Pulmonary artery endothelial cell (primary cell): ENCODE measurements around the gene SMARCA2. TPM values are rescaled to one million over a fixed set of nuclear protein-coding genes. Genes with fewer than 3 reads are reported as not detected.

Experiments used
- DNase-seq: peaks from one replicate; pipeline ENCODE4 v3.0.0-alpha.2; 2011; ENCODE audit warnings: low read depth, low spot score
- total RNA-seq: library from RNA; depleted of rRNA; stranded (reverse); fragments of >200 nt; gene quantifications from 2 replicates; pipeline ENCODE4 v1.2.3, GENCODE V29; 2014

SMARCA2 gene
- total RNA-seq, 1 donor from 2014 or later: 47.3 TPM

DNA sequence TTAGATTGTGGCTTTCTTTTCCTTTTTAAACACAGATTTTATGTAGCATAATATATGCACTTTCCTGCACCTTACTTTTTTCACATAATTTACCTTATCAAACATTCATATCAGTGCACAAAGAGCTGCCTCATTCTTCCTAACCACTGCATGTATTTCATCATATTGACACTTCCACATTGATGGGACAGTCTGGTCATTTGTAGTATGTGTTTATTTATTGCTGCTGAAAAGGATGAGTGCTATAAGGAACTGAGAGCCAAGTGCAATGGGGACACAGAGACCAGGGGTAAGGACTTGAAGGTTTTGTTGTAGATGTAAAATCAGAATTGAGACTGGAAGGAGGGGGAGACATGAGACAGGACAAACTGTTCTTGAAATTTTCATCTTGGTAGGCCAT lies 193.8 kb downstream of the SMARCA2 start:
- no peak for DNase-seq

DNA sequence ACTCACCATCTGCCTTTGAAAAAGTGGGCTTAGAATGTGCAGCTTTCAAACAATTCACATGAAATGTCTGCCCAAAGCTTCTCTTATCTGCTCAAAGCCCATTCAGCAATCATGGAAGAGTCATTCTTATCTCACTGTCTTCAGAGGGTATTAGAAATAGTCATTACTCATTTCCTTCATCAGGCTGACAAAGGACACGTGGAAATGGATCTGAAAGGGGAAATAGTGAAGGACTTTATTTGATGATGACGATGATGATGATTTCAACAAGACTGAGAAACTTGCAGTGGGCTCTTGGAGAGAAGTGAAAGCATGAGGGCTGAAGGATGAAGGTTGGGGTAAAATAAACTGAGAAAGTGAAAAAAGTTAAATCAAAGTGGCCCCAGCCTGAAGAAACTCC lies 194.3 kb downstream of the SMARCA2 start:
- DNase-seq: peak; percentile 1

DNA sequence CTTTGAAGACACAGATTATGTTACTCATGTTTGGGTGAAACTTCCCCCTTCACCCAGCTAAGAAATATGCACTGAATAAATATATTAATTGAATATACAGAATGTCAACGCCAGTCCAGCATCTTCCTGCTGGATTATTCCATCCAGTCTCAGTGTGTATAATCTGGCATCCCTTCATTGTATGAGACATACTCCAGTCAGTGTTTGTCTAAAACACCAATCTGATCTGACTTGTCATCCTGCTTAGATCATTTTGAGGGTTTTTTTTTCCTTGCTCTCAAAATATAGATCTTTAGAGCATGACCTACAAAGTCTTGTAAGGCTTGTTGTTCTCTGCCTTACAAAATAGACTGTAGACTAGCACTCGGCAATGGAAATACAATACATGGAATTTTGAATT lies 195.1 kb downstream of the SMARCA2 start:
- DNase-seq: no peak

DNA sequence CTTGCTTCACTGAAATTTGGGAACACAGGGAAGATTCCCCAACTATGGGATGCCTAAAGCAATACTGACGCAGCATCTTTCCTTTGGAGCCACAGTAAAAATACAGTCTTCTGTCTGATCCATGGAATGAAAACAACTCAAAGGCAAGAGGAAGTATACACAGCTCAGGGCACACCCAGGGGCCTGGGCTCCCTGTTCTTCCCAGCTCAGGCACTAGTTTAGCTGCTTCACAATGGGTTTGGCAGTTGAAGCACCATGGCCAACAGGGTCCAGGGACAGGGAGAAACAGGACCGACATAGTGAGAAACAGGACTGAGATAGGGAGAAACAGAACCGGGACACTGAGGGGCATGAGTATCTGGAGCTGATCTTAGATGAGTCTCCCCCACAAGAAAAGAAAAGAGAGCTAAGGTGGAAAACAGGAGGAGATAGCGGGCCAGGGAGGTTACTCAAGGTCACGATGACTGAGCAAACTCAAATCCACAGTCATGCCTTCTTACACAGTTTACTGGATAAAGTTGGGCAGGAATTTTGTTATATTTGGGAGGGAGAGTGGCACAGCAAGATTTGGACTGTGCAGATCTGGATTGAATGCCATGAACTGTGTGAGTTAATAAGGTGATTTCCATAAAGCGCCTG lies 198.8 kb downstream of the SMARCA2 start:
- no peak for DNase-seq

DNA sequence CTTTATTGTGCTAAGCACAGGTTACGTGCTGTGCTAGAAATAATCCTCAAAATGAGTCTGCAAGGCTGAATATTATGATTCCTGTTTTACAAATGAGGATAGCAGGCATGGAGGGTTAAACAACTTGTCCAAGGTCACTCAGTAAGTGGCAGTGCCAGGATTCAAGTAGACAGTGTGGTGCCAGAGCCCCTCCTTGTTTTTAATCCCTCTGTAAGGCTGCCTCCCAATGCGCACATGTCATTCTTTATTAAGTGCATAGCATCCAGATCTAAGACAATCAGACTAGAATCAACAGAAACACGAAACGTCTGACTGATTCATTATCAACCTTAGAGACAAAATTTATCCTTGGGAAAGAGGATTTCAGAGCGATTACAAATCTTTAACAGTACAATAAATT lies 199.6 kb downstream of the SMARCA2 start:
- DNase-seq: no peak

DNA sequence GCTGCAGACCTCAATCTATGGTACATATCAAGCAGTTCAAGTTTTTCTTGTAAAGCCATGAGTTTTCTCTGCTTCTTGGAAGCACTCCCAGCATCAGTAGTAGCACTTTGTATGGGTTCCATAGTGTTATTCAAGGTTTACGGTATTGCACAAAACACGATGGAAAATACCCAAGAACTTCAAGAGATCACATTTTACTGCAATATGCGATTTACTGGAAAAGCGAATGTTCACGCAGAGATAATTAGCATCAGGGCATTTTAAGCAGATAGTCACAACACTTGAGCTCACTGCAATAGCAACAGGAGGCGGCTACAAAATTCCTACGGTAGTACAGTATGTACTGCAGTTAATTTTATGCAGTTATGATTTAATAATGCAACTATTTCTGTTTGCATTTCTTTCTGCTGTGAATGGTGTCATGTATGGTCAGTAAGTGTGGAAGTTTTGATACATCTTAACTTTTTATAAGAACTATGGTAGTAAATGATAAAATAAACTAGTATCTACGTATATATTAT lies 200.8 kb downstream of the SMARCA2 start:
- no peak for DNase-seq

DNA sequence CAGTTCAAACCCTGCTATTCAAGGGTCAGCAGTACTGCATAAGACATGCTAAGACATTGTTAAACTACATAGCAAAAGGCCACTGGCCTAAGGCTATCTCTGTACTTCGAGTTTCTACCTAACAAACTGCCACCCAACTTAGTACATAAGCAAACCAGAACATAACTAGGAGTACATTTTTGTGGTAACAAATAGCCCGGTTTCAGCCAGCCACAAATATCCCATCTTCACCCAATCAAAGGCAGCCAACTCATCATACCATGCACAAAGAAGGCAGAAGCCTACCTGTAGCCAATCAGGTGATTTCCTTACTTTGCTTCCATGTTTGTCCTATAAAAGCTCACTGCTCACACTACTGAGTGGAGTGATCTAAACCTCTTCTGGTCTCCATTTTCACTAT lies 201.4 kb downstream of the SMARCA2 start:
- DNase-seq: no peak

DNA sequence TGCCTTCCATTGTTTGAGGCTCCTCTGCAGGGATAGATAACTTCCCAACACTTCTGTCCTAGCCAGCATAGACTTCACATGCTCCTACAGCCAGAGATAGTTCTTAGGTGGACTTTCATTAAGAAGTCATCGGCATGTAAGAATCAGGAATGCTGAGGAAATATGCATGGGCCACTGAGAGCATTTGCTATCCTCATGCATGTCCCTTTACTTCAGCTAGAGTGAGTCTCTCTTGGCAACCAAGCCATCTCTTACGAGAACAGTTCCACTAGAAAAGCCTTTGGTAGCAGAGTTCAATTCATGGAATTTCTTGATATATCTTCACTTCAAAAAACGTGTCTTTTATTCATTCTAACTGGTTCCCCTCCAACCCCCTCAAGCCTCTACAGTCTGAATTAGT lies 202.4 kb downstream of the SMARCA2 start:
- no peak for DNase-seq

DNA sequence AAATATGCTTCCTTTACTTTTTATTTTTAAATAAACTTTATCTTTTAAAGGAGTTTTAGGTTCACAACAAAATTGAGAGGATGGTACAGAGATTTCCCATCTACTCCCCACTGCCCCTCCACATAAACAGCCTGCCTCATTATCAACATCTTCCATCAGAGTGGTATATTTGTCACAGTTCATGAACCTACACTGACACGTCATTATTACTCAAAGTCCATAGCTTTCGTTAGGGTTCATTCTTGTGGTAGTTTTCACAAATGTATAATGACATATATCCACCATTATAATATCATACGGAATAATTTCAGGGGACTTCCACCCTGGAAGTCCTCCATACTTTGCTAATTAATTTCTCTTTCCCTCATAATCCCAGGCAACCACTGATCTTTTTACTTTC lies 204.9 kb downstream of the SMARCA2 start:
- no peak for DNase-seq

DNA sequence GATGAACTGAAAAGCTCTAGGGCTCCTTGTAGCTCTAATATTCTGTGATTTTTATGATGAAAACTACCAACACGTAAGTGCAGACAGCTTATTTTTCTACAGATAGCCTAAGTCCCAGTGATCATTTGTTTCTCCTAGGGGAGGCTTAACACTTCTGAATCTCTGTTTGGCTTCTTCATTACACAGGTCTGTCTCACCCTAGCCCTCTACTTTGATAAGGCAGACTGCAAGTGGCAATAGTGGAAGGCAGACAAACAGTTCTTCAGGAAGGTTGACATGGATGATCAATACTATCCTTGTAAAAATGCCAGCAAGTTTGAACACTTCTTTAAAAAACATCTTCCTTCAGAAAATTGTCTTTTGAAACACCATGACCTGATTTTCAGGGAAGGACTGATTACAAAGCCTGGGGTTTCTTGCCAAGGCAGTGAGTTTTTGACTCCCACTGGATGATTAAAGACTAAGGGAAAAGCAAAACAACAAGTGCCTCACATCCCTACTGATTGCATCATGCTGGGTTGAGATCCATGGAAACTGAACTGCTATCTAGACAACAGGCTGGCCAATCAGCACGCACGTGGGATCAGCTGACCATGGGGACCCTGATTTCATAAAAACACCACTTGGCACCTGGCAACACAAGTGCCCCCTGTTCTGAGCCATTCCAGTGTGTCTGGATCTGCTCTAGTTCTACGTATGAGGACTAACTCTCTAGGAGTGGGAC lies 212.2 kb downstream of the SMARCA2 start:
- no peak for DNase-seq

DNA sequence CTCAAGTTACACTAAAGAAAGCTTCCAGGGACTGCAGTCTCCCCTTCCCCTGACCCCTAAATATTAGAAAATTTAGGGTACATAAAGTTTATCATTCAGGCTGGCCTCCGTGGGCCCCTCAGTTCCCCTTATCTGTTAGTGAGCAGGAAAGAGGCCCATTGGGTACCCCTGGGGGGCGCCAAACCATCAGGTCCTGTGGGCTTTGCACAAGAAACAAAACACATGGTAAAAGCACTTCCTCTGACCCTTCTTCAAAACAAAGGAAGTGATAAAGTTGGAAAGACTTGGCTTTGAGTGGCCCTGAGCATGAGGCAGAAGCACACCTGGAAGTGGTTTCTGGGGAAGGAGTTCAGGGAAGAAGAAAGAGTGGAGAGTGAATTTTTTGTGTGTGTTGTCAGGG lies 213.0 kb downstream of the SMARCA2 start:
- DNase-seq: no peak

DNA sequence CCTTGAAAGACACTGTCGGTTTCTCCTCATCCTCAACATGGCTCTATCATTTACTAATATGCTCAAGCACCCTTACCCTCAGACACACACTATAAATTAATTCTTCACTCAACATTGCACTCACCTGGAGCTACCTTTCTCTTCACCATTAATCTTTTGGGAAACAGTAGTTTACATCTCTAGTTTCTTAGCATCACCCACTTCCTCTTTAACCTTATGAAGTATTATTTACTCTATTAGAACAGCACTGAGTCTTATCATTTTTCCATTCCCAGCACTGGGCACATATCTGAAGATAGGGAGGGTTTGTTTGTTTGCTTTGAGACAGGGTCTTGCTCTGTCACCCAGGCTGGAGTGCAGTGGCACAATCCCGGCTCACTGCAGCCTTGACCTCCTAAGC lies 213.5 kb downstream of the SMARCA2 start:
- DNase-seq: no peak

DNA sequence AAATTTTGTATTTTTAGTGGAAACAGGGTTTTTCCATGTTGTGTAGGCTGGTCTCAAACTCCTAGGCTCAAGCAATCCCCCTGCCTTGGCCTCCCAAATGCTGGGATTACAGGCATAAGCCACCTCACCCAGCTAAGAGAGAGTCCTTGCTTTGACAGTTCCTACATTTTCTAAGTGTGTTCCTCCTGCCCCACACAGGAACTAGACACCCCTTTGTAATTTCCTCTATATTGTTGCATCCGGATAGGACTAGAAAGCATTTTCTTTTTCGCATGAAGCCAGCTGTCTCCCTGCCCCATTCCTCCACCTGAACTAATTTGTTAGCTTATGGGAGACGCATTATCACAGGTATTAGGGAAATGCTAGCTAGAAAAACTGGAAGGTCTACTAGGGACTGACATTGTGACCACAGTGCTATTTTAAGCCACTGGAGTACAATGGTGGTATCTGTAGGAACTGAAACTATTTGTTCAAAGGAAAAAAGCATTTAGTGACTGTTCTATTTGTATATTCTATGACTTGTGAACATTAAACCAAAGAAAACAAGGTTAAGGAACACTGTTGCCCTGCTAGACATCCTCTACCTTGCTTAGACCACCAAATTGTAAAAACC lies 214.1 kb downstream of the SMARCA2 start:
- no peak for DNase-seq

DNA sequence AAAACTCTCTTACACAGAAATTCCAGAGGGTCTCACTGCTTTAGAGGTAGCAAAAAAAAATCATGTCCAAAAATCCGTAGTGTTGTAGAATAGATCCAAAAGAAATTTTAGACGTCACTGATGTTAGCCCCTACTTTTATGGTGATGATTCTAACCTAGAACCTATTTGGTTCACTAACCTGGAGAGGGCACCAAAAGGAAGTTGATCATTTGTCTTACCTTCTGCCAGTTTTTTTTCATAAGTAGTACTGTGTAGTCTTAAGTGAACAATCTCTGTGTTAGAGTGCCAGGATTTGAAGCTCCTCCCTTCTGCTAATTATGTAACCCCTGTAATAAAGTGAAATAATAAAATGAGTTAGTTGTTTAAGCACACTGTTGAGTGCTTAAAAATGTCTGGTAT lies 215.2 kb downstream of the SMARCA2 start:
- DNase-seq: no peak

DNA sequence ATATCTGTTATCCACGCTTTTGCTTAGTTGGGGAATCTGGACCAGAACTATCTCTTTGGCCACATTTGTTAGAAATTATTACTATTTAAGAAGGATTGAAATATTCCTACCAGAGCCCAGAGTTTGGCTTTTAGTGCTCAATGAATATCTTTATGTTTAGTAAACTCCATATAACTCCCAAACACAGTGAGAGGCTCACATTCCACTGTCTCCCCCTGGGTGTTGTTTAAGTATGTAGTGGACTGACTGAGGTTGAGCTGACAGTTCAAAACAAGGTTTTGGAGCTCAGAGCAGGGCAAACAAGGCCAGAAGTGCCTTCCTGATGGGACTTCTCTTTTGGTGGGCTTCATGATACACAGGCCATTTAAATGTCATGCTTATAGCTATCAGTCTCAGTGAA lies 216.0 kb downstream of the SMARCA2 start:
- DNase-seq: no peak

DNA sequence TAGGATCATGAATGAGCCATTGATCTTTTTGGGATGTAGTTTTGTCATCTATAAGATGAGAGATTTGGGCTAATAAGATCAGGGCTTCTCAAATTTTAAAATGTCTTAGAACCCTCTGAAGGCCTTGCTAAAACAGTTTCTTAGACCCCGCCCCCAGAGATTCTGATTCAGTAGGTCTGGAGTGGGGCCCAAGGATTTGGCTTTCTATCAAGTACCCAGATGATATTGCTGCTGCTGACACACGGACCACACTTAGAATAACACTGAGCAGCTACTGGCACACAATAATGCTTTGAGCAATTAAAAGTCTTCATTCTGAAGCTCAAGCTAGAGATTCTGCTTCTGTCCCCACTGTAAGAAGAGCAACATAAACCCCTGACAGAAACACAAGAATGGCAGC lies 216.7 kb downstream of the SMARCA2 start:
- no peak for DNase-seq

DNA sequence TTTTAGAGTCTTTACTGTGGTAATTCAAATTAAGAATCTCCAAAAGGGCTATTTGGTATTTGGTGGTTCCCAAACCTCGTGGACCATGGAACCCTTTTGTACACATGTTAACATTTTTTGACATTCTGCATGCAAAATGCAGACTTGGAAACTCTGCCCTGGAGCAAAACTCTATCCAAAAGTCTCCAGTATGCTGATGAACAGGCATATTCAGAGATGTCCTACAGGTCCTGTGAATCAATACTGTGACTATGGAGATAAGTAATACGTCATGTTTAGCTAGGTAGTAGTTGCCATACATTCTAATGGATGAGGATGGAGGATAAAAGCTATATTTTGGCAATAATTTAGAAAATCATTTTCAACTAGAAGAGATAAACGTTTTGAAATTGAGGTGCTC lies 218.1 kb downstream of the SMARCA2 start:
- no peak for DNase-seq

DNA sequence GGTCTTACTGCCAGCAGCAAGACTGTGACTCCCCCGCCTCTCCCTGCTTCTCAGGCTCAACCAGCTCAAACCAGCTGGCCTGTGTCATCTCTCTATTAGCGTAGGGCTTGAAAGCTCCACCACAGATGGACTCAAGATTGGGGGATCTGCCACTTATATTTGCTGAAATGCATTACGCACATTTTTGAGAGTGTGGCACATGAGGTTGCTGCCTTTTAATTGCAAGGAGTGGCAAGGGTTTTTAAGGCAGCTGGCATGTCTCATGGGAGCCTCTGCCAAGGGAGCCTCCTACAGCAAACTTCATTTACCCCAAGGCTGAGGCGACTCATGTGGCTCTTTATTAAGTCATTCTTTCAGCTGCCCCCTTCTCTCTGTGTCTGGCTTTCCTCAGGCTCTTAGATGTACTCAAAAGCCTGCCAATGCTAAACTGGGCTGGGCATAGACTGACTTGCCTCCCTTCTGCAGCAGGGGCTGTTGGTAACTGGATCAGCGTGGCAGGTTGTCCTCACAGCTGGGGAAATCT lies 219.3 kb downstream of the SMARCA2 start:
- DNase-seq: no peak

DNA sequence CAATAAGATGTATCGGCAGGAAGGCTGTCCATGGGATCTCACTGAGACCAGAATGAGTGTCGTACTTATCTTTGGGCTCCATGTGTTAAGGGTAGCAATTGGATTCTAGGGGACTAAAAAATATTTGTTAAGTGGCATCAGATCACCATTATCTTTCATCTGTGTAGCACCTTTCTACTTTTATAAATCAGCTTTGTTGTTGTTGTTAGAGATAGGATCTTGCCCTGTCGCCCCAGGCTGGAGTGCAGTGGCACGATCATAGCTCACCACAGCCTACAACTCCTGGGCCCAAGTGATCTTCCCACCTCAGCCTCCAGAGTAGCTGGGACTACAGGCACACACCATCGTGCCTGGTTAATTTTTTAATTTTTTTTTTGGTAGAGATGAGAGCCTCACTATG lies 220.5 kb downstream of the SMARCA2 start:
- DNase-seq: no peak

DNA sequence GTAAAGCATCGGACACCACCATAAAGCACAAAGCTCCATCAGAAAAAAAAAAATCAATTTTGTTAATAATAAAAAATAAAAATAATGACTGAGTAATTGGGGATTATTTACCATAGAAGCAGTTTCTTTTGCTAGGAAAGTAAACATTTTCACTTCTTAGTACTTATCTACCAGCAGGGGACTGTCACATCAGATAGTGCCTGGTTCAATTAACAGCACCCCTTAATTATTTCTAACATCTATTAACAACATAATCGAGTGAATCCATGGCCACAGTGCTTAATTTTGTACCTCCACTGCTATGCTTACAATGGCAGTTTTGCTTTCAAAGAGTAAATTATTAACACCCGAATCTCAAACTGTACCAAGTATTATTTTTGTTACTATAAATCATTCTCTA lies 221.7 kb downstream of the SMARCA2 start:
- no peak for DNase-seq

DNA sequence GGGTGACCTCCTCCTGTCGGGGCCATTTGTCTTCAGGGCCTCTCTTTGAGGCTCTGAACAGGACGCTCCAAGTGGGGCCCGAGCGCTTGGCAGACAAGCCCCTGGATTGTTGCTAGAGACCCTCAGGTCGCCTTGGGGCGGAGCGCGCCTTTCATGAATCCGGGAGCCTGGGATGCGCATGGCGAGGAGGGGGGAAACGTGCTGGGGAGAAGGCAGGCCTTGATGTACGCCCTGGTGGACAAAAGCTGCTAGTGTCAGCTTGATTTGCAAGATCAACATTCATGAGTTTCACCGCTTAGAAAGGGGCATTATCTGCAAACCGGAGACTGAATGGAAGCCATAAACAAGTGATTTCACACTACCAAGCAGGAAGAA lies 226.3 kb downstream of the SMARCA2 start:
- DNase-seq: peak; percentile 80
